Nephron (organoid): ENCODE measurements around the gene TIMP3.

Experiments
- H3K27ac Mint-ChIP-seq, 3 experiments: 2 replicates each; pipeline ENCODE4 v1.8.0; 2020; ENCODE audit warnings: mixed read lengths in 3 of 3, mild to moderate bottlenecking in 2 of 3, moderate library complexity in 1 of 3
- H3K27me3 Mint-ChIP-seq: 2 replicates; pipeline ENCODE4 v1.8.0; 2021; ENCODE audit warnings: low read depth, mild to moderate bottlenecking, moderate library complexity, mixed read lengths
- H3K36me3 Mint-ChIP-seq: 2 replicates; pipeline ENCODE4 v1.8.0; 2020; ENCODE audit warnings: low read depth, mixed read lengths
- H3K4me1 Mint-ChIP-seq: 2 replicates; pipeline ENCODE4 v1.8.0; 2020; ENCODE audit warnings: mixed read lengths
- H3K4me3 Mint-ChIP-seq, 3 experiments: 2 replicates each; pipeline ENCODE4 v1.8.0; 2020; ENCODE audit warnings: mild to moderate bottlenecking in 3 of 3, mixed read lengths in 3 of 3, moderate library complexity in 2 of 3
- H3K9me3 Mint-ChIP-seq: 2 replicates; pipeline ENCODE4 v1.8.0; 2020; ENCODE audit warnings: mixed read lengths
- TF ChIP-seq, protein P1 (sequence below), 3 experiments: fragments of 200-600 bp; sonication (generic); IDR thresholded peaks; one replicate each; pipeline ENCODE4 v1.5.0; 2021; ENCODE audit warnings: antibody characterized with exemption in 3 of 3; ENCODE audit not compliant: unreplicated experiment in 3 of 3

TIMP3 gene

DNA sequence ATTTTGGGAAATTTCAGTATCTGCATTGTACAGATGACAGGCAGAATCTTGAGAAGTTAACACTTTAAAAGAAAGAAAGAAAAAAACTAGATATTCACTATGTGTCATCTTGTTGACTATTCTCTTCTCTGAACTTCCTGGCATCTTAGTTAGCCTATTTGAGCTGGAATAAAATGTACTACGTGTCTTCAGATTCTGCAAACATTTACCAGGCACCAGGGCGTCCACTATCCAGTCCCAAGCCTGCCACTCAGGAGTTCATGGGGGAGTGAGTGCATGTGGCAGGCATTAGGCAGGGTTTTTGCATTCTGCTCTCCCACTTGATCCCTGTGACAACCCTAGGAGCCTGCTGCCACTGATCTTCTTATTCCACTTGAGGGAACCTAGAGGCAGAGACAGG, 25.0 kb downstream of the TIMP3 start:
- H3K4me3 Mint-ChIP-seq, result peak overlapping the region in 1 of 3 experiments; percentile 11
- peak overlapping the region; percentile 32 to 83 (median 43) for H3K27ac Mint-ChIP-seq
- peaks cover 88% of the 10 kb centered on the region for H3K4me1 Mint-ChIP-seq
- no peaks in the 10 kb centered on the region for H3K27me3 Mint-ChIP-seq
- TF ChIP-seq, protein P1, sequence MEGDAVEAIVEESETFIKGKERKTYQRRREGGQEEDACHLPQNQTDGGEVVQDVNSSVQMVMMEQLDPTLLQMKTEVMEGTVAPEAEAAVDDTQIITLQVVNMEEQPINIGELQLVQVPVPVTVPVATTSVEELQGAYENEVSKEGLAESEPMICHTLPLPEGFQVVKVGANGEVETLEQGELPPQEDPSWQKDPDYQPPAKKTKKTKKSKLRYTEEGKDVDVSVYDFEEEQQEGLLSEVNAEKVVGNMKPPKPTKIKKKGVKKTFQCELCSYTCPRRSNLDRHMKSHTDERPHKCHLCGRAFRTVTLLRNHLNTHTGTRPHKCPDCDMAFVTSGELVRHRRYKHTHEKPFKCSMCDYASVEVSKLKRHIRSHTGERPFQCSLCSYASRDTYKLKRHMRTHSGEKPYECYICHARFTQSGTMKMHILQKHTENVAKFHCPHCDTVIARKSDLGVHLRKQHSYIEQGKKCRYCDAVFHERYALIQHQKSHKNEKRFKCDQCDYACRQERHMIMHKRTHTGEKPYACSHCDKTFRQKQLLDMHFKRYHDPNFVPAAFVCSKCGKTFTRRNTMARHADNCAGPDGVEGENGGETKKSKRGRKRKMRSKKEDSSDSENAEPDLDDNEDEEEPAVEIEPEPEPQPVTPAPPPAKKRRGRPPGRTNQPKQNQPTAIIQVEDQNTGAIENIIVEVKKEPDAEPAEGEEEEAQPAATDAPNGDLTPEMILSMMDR (IDR thresholded peaks at IDR 0.05; ENCODE audit: unreplicated experiment in 3 of 3), result no peak
- peaks cover 5% of the 10 kb centered on the region for H3K36me3 Mint-ChIP-seq
- no peaks in the 10 kb centered on the region for H3K9me3 Mint-ChIP-seq

DNA sequence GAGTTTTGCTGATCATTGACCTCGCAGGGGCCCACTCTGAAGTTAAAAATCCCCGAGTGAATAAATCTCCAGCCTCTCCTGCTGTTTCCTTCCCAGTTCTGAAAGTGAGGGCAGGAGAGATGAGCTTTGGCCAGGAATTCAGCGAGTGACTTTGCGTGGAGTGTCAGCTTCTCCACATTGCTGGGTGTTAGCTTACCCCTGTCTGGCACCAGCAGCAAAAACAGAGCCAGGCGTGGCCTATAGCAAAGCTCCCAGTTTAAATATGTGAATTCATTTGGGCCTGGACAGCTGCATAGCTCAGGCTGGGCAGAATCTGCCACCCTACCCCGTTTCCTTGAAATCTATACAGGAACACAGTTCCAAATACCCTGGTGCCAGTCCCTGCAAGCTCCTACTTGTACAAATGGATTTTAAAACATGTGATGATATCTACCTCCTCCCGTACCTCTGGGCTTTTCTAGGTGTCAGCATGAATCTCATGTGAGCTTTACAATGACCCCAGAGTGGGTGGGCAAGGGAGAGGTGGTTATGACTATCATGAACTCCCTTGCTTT, 25.6 kb downstream of the TIMP3 start:
- Mint-ChIP-seq H3K36me3 (peaks cover 5% of the 10 kb centered on the region), H3K27ac (peak overlapping the region; percentile 43 to 83 (median 45)), H3K4me3 (peak overlapping the region in 1 of 3 experiments; percentile 11), H3K27me3 (no peaks in the 10 kb centered on the region), H3K4me1 (peaks cover 93% of the 10 kb centered on the region), H3K9me3 (no peaks in the 10 kb centered on the region)
- TF ChIP-seq, protein P1 (IDR thresholded peaks at IDR 0.05; ENCODE audit: unreplicated experiment in 3 of 3), result no peak

DNA sequence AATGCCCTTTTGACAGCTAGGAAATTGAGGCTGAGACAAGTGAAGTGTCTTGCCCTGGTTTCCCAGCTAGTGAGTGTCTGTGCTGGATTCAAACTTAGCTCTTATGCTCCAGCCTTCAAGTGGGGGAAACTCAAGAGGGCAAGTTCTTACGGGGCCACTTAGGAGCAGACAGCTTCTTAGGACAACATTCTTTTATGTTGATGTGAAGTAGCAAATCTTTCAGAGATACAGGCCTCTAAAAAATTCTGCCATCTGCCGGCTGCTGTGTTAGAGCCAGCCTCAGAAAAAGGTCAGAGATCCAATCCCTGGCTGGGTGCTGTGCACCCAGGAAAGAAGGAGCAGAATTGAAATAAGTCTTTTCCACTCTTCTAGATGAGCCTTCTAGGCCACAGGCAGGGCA, 26.6 kb downstream of the TIMP3 start:
- Mint-ChIP-seq H3K27me3 (no peaks in the 10 kb centered on the region), H3K4me1 (peaks cover 91% of the 10 kb centered on the region), H3K36me3 (peaks cover 5% of the 10 kb centered on the region), H3K4me3 (peak overlapping the region in 1 of 3 experiments; percentile 5), H3K9me3 (no peaks in the 10 kb centered on the region), H3K27ac (peak overlapping the region; percentile 43 to 83 (median 45))
- TF ChIP-seq, protein P1 (IDR thresholded peaks at IDR 0.05; ENCODE audit: unreplicated experiment in 3 of 3), result no peak

DNA sequence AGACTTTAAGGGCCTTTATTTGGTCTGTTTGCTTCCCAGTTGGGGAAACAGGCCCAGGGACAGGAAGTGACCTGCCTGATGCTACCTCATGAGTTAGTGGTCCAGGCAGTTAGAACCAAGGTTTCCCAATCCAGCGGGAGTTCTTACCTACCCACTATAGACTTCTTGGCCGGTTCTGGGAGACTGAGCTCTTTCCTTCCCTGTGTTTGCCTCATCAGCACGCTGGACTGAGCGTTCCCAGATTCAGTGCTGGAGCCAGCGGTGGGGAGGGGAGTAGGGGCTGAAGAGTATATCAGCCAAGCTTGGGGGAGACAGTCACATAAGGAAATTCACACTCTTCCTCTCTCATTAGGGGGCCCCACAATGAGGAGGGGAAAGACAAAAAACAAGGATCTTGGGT, 27.1 kb downstream of the TIMP3 start:
- Mint-ChIP-seq H3K4me1 (peaks cover 87% of the 10 kb centered on the region), H3K27ac (peak overlapping the region in 1 of 3 experiments; percentile 49), H3K9me3 (no peaks in the 10 kb centered on the region)

DNA sequence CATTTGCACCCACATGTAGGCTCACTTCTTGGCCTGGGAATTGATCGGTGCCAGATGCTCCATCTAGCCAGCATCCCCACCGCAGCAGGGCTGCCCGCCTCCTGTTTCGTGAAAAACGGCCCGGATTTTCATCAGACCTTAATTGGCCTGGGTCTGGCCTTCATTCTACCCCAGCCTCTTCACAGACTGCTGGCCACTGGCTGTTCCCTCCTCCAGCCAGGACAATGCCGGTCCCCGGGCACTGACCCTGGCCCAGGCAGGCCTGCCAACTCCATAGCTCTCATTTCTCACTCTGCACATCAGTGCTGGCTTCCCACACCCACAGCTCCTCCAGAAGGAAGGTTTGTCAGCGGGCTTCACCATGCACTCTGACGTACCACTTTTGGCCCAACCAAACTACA, 27.9 kb downstream of the TIMP3 start:
- no peaks in the 10 kb centered on the region for H3K9me3 Mint-ChIP-seq

More for the DNA sequence above, 27.1 kb downstream of the TIMP3 start:
- TF ChIP-seq, protein P1 (IDR thresholded peaks at IDR 0.05; ENCODE audit: unreplicated experiment in 3 of 3), result no peak
- H3K36me3 Mint-ChIP-seq, result peaks cover 5% of the 10 kb centered on the region
- no peaks in the 10 kb centered on the region for H3K27me3 Mint-ChIP-seq
- no peak overlapping the region for H3K4me3 Mint-ChIP-seq

More for the DNA sequence above, 27.9 kb downstream of the TIMP3 start:
- Mint-ChIP-seq H3K4me1 (peaks cover 81% of the 10 kb centered on the region), H3K36me3 (peaks cover 5% of the 10 kb centered on the region), H3K4me3 (no peak overlapping the region), H3K27me3 (no peaks in the 10 kb centered on the region), H3K27ac (peak overlapping the region in 2 of 3 experiments; percentile 18 to 63)
- TF ChIP-seq, protein P1 (IDR thresholded peaks at IDR 0.05; ENCODE audit: unreplicated experiment in 3 of 3), result no peak
